ENCODE measurements around the gene TNS3.

TNS3 gene

DNA sequence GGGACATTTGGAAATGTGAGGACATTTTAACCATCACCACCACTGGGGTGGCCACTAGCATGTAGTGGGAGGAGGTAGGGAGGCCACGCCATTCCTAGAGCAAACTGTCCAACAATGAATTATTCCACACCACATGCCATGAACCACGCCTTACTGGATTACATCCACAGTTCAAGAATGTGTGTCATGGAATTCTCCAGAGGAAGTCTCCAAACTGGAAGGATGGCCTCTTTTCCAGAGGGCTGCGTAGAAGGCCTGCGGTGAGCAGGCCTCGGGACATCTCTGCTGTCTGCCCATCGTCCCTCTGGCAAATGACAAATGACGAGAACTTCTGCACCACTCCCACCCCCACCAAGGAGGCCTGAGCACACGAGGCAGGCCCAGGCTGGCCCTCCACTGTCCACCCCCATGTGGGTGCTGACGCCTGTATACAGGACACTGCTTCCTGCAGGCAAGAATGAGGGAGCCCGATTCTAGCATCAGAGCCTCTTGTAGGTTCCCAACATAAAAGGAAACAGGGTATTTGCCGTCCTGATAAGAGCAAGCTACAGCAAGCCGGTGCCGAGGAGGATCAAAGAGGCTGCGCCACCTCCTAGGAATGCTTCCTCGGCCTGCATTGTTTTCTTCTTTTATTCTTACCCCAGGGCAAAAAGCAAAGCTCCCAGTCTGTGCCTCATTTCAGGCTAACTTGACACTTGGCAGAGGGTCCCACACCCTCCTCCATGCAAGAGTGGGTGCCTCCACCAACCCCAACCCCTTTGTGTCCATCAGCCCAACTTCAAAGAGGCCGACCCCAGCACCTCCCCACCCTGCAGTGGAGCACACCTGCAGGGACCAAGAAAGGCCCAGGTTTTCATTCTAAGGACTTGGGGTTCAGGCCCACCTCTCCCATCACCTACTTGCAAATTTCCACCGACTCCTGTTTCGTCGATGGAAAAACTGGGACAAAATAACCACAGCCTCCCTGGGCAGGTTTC lies 23.9 kb downstream of the TNS3 start:
- Histone ChIP-seq H3F3A (ENCODE audit: control insufficient read depth, insufficient read depth) (no peaks in the 10 kb centered on the region), H3K9me2 (replicated peaks; ENCODE audit: control insufficient read depth, low read length) (no peaks in the 10 kb centered on the region), H3K4me3 (ENCODE audit: low read length) (no peak overlapping the region), H3K4me1 (ENCODE audit: control insufficient read depth, low read length) (peaks cover 7% of the 10 kb centered on the region), H4K20me1 (ENCODE audit: control insufficient read depth, insufficient read depth, low read depth, low read length) (no peaks in the 10 kb centered on the region), H3K79me2 (ENCODE audit: control insufficient read depth, low read length) (no peaks in the 10 kb centered on the region), H3K36me3 (ENCODE audit: control insufficient read depth, low read length) (no peaks in the 10 kb centered on the region), H3K27ac (ENCODE audit: low read depth, low read length) (no peak overlapping the region), H3K27me3 (ENCODE audit: control insufficient read depth, low read length) (no peaks in the 10 kb centered on the region), H3K4me2 (ENCODE audit: low read length) (no peak overlapping the region), H3K9me3 (ENCODE audit: control insufficient read depth, insufficient read depth, low read length) (no peaks in the 10 kb centered on the region)
- TF ChIP-seq, protein P1, sequence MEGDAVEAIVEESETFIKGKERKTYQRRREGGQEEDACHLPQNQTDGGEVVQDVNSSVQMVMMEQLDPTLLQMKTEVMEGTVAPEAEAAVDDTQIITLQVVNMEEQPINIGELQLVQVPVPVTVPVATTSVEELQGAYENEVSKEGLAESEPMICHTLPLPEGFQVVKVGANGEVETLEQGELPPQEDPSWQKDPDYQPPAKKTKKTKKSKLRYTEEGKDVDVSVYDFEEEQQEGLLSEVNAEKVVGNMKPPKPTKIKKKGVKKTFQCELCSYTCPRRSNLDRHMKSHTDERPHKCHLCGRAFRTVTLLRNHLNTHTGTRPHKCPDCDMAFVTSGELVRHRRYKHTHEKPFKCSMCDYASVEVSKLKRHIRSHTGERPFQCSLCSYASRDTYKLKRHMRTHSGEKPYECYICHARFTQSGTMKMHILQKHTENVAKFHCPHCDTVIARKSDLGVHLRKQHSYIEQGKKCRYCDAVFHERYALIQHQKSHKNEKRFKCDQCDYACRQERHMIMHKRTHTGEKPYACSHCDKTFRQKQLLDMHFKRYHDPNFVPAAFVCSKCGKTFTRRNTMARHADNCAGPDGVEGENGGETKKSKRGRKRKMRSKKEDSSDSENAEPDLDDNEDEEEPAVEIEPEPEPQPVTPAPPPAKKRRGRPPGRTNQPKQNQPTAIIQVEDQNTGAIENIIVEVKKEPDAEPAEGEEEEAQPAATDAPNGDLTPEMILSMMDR (IDR thresholded peaks at IDR 0.05; ENCODE audit: low read depth, low read length, poor library complexity, severe bottlenecking), result no peak
- no peak for TF ChIP-seq EZH2phosphoT487 (IDR thresholded peaks at IDR 0.05; ENCODE audit: borderline replicate concordance, low read length)

DNA sequence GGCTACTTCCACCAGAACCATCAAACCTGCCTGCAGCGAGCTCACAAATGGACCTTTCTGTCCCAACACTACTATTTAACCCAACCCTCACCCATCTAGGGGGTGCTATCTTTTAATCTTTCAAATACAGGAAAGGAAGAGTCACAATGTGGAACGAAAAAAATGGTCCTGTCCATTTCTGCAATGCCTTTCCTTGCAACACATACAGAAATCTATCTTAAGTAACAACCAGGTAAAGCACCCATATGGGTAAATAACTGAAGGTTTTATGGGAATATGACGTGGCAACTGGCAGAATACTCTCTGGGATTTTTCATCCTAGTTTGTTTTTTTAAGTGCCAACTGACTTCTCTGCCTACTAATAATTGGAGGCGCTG lies 24.6 kb downstream of the TNS3 start:
- H3K79me2 ChIP-seq (ENCODE audit: control insufficient read depth, low read length), result no peaks in the 10 kb centered on the region
- H3K9me3 ChIP-seq (ENCODE audit: control insufficient read depth, insufficient read depth, low read length), result no peaks in the 10 kb centered on the region
- no peaks in the 10 kb centered on the region for H3K36me3 ChIP-seq (ENCODE audit: control insufficient read depth, low read length)
- no peaks in the 10 kb centered on the region for H3K27me3 ChIP-seq (ENCODE audit: control insufficient read depth, low read length)
- H3K9me2 ChIP-seq (replicated peaks; ENCODE audit: control insufficient read depth, low read length), result no peaks in the 10 kb centered on the region
- peaks cover 13% of the 10 kb centered on the region for H3K4me1 ChIP-seq (ENCODE audit: control insufficient read depth, low read length)
- H3K4me2 ChIP-seq (ENCODE audit: low read length), result no peak overlapping the region
- no peak overlapping the region for H3K27ac ChIP-seq (ENCODE audit: low read depth, low read length)
- no peaks in the 10 kb centered on the region for H3F3A ChIP-seq (ENCODE audit: control insufficient read depth, insufficient read depth)
- no peak overlapping the region for H3K4me3 ChIP-seq (ENCODE audit: low read length)
- no peaks in the 10 kb centered on the region for H4K20me1 ChIP-seq (ENCODE audit: control insufficient read depth, insufficient read depth, low read depth, low read length)
- TF ChIP-seq EZH2phosphoT487 (IDR thresholded peaks at IDR 0.05; ENCODE audit: borderline replicate concordance, low read length), result no peak
- TF ChIP-seq, protein P1 (IDR thresholded peaks at IDR 0.05; ENCODE audit: low read depth, low read length, poor library complexity, severe bottlenecking), result no peak

DNA sequence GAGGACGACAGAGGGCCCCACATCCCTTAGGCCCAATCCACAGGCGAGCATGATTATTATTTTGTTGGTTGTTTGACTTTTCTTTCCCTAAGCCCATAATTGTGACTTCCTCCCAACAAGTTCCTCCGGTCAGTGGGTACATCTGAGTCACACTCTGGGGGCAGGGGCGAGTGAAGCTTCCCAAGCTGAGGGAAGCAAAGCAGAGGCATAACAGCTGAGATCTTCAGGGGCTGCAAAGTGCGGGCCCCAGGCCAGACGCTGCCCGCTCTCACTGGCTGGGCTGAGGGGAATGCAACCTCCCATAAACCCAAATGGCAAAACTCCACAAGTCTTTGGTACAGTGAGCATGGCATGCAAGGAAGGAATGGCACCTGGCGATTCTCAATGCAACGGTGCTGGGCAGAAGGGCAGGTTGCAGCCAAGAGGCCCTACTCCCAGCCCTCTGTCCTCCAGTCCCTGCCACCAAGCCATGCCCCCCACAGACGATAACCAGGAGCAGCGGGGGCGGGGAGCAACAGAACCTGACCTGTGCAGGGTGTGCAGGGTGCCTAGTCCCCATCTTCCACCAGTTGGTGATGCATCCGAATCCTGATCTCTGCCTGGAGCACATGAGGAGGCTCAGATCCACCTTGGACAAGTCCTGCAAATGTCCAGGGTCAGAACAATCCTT lies 25.3 kb downstream of the TNS3 start:
- H4K20me1 ChIP-seq (ENCODE audit: control insufficient read depth, insufficient read depth, low read depth, low read length), result no peaks in the 10 kb centered on the region
- no peak overlapping the region for H3K4me2 ChIP-seq (ENCODE audit: low read length)
- no peaks in the 10 kb centered on the region for H3K27me3 ChIP-seq (ENCODE audit: control insufficient read depth, low read length)
- H3F3A ChIP-seq (ENCODE audit: control insufficient read depth, insufficient read depth), result no peaks in the 10 kb centered on the region
- H3K27ac ChIP-seq (ENCODE audit: low read depth, low read length), result no peak overlapping the region
- no peaks in the 10 kb centered on the region for H3K9me3 ChIP-seq (ENCODE audit: control insufficient read depth, insufficient read depth, low read length)
- no peak overlapping the region for H3K4me3 ChIP-seq (ENCODE audit: low read length)
- no peaks in the 10 kb centered on the region for H3K36me3 ChIP-seq (ENCODE audit: control insufficient read depth, low read length)
- no peak for TF ChIP-seq EZH2phosphoT487 (IDR thresholded peaks at IDR 0.05; ENCODE audit: borderline replicate concordance, low read length)
- TF ChIP-seq, protein P1 (IDR thresholded peaks at IDR 0.05; ENCODE audit: low read depth, low read length, poor library complexity, severe bottlenecking), result no peak
- H3K4me1 ChIP-seq (ENCODE audit: control insufficient read depth, low read length), result peaks cover 13% of the 10 kb centered on the region
- no peaks in the 10 kb centered on the region for H3K9me2 ChIP-seq (replicated peaks; ENCODE audit: control insufficient read depth, low read length)
- no peaks in the 10 kb centered on the region for H3K79me2 ChIP-seq (ENCODE audit: control insufficient read depth, low read length)

Data from DOHH2 (cell line).